DOHH2 (cell line): ENCODE data around the gene PREX1.

Source experiments
- H3F3A ChIP-seq: fragments of 200-600 bp; sonication (generic), shearing (Covaris generic); 2 replicates; pipeline ENCODE4 v1.6.0; 2016; ENCODE audit warnings: antibody characterized with exemption, mild to moderate bottlenecking; ENCODE audit not compliant: control insufficient read depth, insufficient read depth
- H3K27ac ChIP-seq: fragments of 200-600 bp; sonication (generic); 2 replicates; pipeline ENCODE4 v1.5.1; 2014; ENCODE audit warnings: low read depth, mild to moderate bottlenecking, low read length, moderate library complexity
- H3K27me3 ChIP-seq: fragments of 200-600 bp; sonication (generic); 2 replicates; pipeline ENCODE4 v1.6.1; 2014; ENCODE audit warnings: mild to moderate bottlenecking, low read length, mixed read lengths; ENCODE audit not compliant: control insufficient read depth
- H3K36me3 ChIP-seq: fragments of 200-600 bp; sonication (generic); 2 replicates; pipeline ENCODE4 v1.6.1; 2014; ENCODE audit warnings: mild to moderate bottlenecking, low read length, moderate library complexity, mixed read lengths; ENCODE audit not compliant: control insufficient read depth
- H3K4me1 ChIP-seq: fragments of 200-600 bp; sonication (generic); 2 replicates; pipeline ENCODE4 v1.6.1; 2014; ENCODE audit warnings: mild to moderate bottlenecking, low read length, mixed read lengths; ENCODE audit not compliant: control insufficient read depth
- H3K4me2 ChIP-seq: fragments of 200-600 bp; sonication (generic); 2 replicates; pipeline ENCODE4 v1.6.0; 2014; ENCODE audit warnings: mild to moderate bottlenecking, low read length, moderate library complexity
- H3K4me3 ChIP-seq: fragments of 200-600 bp; sonication (generic); 2 replicates; pipeline ENCODE4 v1.5.1; 2014; ENCODE audit warnings: mild to moderate bottlenecking, low read length, mixed read lengths
- H3K79me2 ChIP-seq: fragments of 200-600 bp; sonication (generic); 2 replicates; pipeline ENCODE4 v1.6.1; 2014; ENCODE audit warnings: mild to moderate bottlenecking, low read length, mixed read lengths; ENCODE audit not compliant: control insufficient read depth
- H3K9me2 ChIP-seq: fragments of 200-600 bp; sonication (generic); replicated peaks from 2 replicates; pipeline ENCODE4 v1.6.1; 2014; ENCODE audit warnings: mild to moderate bottlenecking, low read length, mixed read lengths; ENCODE audit not compliant: control insufficient read depth
- H3K9me3 ChIP-seq: fragments of 200-600 bp; sonication (generic); 2 replicates; pipeline ENCODE4 v1.6.1; 2014; ENCODE audit warnings: antibody characterized with exemption, low read length, mixed read lengths; ENCODE audit not compliant: control insufficient read depth, insufficient read depth
- H4K20me1 ChIP-seq: fragments of 200-600 bp; sonication (generic); 2 replicates; pipeline ENCODE4 v1.6.0; 2014; ENCODE audit warnings: low read depth, mild to moderate bottlenecking, antibody characterized with exemption, low read length, moderate library complexity; ENCODE audit not compliant: control insufficient read depth, insufficient read depth
- CTCF ChIP-seq: fragments of 200-600 bp; sonication (generic); IDR thresholded peaks from one replicate; pipeline ENCODE4 v1.5.1; 2014; ENCODE audit warnings: antibody characterized with exemption, mild to moderate bottlenecking, low read depth, low read length; ENCODE audit not compliant: poor library complexity, severe bottlenecking
- EZH2phosphoT487 ChIP-seq: fragments of 200-600 bp; sonication (generic); IDR thresholded peaks from 2 replicates; pipeline ENCODE4 v1.6.1; 2017; ENCODE audit warnings: borderline replicate concordance, mild to moderate bottlenecking, antibody characterized with exemption, low read length, moderate library complexity, mixed read lengths

Gene PREX1

GRCh38 chr20:48749437-48749836, 78.4 kb downstream of the PREX1 start:
- no peak overlapping the region for H3K27ac ChIP-seq
- H3K79me2 ChIP-seq, result no peaks in the 10 kb centered on the region
- no peaks in the 10 kb centered on the region for H4K20me1 ChIP-seq
- no peaks in the 10 kb centered on the region for H3K9me3 ChIP-seq
- TF ChIP-seq CTCF (no peak), EZH2phosphoT487 (no peak)
- H3K9me2 ChIP-seq, result no peaks in the 10 kb centered on the region
- H3K4me1 ChIP-seq, result peaks cover 65% of the 10 kb centered on the region
- H3K27me3 ChIP-seq, result 0 out of 2 replicates have a peak, but pooled peaks cover 5% of the 10 kb centered on the region
- peaks cover 6% of the 10 kb centered on the region; the same call in 1 of the 2 replicates for H3F3A ChIP-seq
- no peak overlapping the region for H3K4me3 ChIP-seq
- H3K4me2 ChIP-seq, result no peak overlapping the region
- H3K36me3 ChIP-seq, result no peaks in the 10 kb centered on the region

GRCh38 chr20:48748556-48748955, 79.2 kb downstream of the PREX1 start:
- TF ChIP-seq EZH2phosphoT487 (no peak), CTCF (no peak)
- Histone ChIP-seq H3K4me1 (peaks cover 62% of the 10 kb centered on the region), H3K9me3 (no peaks in the 10 kb centered on the region), H3K9me2 (no peaks in the 10 kb centered on the region), H3K79me2 (no peaks in the 10 kb centered on the region), H3K27me3 (0 out of 2 replicates have a peak, but pooled peaks cover 5% of the 10 kb centered on the region), H3K27ac (no peak overlapping the region), H3F3A (peaks cover 6% of the 10 kb centered on the region; the same call in 1 of the 2 replicates), H3K4me3 (no peak overlapping the region), H4K20me1 (no peaks in the 10 kb centered on the region), H3K4me2 (peak overlapping the region; percentile 36; the same call in 1 of the 2 replicates), H3K36me3 (no peaks in the 10 kb centered on the region)

- H3K4me3 ChIP-seq, result no peak overlapping the region
- 0 out of 2 replicates have a peak, but pooled peaks cover 5% of the 10 kb centered on the region for H3K27me3 ChIP-seq
- no peaks in the 10 kb centered on the region for H3K9me2 ChIP-seq
- no peak overlapping the region for H3K27ac ChIP-seq
- H4K20me1 ChIP-seq, result no peaks in the 10 kb centered on the region
- H3K9me3 ChIP-seq, result no peaks in the 10 kb centered on the region
- H3F3A ChIP-seq, result peaks cover 6% of the 10 kb centered on the region; the same call in 1 of the 2 replicates
- peak overlapping the region; percentile 36 for H3K4me2 ChIP-seq
- H3K36me3 ChIP-seq, result no peaks in the 10 kb centered on the region
- peaks cover 58% of the 10 kb centered on the region for H3K4me1 ChIP-seq
- H3K79me2 ChIP-seq, result no peaks in the 10 kb centered on the region
- TF ChIP-seq EZH2phosphoT487 (no peak), CTCF (no peak)
These were observed 79.9 kb downstream of the PREX1 start for GRCh38 chr20:48747840-48748414.
